GM19328 (cell line): ENCODE data around the gene SLC27A4.
"Not testable (repeated sequence)": the region's sequence is repeated elsewhere in the genome, so short reads cannot be mapped to it uniquely, and the experiment has no call there.

Experiments used
- ATAC-seq: cut with Tn5 transposase; IDR thresholded peaks from one replicate; pipeline ENCODE4 v1.9.1; 2021; ENCODE audit warnings: mild to moderate bottlenecking, moderate library complexity; ENCODE audit not compliant: unreplicated experiment

Gene SLC27A4

DNA sequence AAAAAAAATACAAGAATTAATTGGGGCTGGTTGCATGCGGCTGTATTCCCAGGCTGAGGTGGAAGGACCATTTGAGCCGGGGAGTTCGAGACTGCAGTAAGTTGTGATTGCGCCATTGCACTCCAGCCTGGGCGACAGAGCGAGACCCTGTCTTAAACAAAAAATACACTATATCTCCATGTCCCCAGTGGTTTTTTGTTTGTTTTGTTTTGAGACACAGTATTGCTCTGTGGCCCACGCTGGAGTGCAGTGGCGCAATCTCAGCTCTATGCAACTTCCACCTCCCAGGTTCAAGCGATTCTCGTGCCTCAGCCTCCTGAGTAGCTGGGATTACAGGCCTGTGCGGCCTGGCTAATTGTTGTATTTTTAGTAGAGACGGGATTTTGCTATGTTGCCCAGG, 16.5 kb upstream of the SLC27A4 start:
- no peak for ATAC-seq

DNA sequence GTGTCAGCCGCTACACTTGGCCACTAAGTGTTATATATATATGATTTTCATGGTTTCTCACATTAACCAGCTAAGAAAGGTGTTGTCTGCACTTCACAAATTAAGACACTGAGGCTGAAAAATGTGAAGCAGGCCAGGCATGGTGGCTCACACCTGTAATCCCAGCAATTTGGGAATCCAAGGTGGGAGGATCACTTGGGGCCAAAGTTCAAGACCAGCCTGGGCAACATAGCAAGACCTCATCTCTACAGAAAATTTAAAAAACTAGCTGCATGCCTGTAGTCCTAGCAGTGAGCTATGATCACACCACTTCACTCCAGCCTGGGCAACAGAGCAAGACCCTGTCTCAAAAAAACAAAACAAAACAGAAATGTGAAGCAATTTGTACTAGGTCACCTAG, 15.9 kb upstream of the SLC27A4 start:
- ATAC-seq = no peak

DNA sequence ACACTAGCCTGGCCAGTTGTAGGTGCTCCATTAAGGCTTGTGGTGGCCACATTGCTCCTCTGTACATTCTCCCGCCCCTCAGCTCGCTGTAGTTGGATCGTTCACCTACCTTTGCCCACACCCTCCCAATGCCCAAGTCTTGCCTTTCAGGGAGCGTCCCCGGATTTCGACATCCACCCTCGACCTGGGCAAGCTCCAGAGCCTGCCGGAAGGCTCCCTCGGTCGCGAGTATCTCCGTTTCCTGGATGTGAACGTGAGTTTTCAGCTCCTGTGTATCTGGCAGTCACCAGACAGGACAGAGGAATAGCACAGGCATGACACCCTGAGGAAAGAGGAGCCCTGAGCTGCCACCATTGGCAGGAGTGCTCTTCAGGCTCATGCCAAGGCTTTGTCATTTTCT, 14.7 kb upstream of the SLC27A4 start:
- ATAC-seq = no peak

DNA sequence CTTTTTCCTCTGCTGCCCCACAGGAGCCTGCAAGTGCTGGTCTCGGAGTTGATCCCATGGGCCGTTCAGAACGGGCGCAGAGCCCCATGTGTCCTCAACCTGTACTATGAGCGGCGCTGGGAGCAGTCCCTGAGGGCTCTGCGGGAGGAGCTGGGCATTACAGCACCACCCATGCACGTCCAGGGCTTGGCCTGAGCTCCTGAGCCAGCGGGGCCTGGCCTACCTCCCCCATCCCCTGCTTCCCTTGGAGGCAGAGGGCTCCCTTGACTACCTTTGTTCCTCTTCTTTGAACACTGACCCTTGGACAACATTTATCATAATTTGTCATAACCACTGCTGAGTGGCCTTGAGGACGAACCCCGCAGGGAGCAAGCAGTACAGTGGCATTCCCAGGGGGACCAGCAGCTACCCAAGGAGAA, 6.9 kb upstream of the SLC27A4 start:
- no peak for ATAC-seq

DNA sequence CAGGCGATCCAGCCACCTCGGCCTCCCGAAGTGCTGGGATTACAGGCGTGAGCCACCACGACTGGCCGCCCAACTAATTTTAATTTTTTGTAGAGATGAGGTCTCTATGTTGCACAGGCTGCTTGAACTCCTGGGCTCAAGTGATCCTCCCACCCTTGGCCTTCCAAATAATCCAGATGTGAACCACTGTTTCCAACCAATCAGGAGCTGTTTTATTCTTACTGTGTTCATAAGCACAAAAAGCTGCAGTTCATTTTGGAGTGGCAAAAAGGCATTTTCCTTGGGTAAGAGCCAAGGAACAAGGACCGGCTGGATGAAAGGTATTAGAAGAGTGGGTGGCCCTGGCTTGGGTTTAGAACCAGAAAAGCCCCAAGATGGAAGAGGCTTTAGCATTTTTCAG, 5.2 kb upstream of the SLC27A4 start:
- no peak for ATAC-seq

DNA sequence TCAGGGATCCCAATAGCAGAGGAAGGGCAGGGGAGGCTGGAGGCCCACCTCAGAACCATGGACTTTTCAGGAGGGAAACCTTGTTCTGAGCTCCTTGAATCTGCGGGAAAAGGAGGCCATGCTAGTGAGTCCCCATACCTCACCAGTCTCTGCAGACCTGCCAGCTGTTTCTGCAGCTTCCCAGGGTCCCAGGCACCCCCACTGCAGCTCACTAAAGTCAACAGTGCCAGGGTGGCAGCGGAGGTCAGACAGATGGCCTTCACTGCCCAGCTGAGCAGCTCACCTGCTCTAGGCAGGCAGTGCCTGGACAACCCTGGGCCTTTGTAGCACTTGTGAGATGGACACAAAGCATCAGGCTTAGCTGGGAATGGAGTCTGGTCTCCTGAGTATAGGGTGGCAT, 4.4 kb upstream of the SLC27A4 start:
- ATAC-seq = no peak

DNA sequence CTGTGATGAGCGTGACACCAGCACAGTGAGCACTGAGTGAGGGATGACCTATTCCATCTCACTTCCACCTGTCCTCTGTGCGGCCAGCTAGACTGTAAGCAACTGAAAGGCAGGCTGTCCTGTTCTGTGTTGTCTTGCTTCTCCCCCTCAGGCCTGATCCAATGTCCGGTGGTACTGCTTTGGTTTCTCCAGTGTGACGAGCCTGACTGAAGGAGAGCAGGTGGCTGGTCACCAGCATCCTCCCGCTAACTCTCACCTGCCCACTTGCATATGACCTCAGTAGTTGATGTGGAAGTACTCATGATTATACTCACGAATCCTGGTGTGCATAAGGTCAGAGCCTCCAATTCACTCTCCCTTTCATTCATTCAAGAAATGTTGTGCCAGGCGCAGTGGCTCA, 2.4 kb upstream of the SLC27A4 start:
- ATAC-seq = no peak

DNA sequence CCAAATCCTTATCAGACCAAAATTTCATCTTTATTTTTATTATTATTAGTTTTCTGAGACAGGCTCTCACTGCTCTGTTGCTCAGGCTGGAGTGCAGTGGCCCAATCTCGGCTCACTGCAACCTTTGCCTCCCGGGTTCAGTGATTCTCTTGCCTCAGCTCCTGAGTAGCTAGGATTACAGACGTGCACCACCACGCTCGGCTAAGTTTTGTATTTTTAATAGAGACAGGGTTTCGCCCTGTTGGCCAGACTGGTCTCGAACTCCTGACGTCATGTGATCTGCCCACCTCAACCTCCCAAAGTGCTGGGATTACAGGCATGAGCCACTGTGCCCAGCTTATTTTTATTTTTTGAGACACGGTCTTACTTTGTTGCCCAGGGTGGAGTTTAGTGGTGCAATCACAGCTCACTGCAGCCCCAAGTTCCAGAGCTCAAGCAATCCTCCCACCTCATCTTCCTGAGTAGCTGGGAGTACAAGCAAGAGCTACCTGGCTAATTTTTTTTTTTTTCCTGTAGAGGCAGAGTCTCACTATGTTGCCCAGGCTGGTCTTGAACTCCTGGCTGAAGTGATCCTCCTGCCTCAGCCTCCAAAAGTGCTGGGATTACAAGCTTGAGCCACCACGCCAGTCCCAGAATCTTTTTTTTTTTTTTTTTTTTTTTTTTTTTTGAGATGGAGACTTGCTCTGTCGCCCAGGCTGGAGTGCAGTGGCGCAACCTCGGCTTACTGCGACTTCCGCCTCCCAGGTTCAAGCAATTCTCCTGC, 1.3 kb upstream of the SLC27A4 start:
- ATAC-seq = not testable (repeated sequence)

DNA sequence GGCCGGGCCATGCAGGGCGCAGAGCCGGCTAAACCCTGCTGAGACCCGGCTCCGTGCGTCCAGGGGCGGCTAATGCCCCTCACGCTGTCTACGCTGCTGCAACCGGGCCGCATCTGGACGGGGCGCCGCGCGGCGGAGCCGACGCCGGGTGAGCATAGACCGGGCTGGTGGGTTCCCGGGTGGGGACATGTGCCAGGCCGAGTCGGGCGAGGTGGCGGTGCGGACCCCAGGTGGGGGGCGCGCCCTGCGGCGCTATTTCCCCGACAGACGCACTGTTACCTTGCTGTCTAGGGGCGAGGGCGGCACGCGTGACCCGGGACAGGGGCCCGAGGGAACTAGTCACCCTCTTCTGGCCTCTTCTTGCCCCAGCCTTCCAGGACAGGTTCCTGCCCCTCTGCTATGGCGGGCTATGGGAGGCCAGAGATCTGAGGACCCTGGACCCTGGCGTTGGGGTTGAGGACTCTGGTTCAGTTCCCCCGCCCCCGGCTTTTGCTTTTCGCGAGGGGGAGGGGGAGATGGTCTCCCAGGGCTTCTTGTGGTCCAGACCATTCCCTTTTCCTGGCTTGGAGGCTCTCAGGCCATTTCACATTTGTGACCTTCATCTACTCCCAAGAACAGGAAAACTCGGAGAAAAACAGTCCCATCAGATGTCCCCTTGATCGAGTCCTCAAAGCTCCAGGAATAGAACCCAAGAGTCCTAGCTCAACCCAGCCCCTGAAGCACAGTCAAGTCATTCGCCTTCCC, 536 bp downstream of the SLC27A4 start:
- peak; percentile 25 for ATAC-seq

DNA sequence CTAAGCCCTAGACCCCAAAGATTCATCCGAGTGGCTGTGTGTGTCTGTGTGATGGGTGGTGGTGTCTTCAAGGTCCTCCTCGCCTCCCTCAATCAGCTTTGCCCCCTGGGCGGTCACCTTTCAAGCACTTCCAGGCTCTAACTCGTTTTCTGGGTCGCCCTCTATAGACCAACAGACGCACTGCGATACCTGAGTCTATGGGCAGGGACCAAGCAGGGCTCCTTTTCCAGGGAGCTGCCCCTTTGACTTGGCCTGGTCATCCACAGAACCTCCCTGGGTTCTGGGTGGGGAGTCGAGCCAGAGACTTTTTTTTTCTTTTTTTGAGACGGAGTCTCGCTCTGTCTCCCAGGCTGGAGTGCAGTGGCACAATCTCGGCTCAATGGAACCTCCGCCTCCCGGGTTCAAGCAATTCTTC, 1.1 kb downstream of the SLC27A4 start:
- no peak for ATAC-seq

DNA sequence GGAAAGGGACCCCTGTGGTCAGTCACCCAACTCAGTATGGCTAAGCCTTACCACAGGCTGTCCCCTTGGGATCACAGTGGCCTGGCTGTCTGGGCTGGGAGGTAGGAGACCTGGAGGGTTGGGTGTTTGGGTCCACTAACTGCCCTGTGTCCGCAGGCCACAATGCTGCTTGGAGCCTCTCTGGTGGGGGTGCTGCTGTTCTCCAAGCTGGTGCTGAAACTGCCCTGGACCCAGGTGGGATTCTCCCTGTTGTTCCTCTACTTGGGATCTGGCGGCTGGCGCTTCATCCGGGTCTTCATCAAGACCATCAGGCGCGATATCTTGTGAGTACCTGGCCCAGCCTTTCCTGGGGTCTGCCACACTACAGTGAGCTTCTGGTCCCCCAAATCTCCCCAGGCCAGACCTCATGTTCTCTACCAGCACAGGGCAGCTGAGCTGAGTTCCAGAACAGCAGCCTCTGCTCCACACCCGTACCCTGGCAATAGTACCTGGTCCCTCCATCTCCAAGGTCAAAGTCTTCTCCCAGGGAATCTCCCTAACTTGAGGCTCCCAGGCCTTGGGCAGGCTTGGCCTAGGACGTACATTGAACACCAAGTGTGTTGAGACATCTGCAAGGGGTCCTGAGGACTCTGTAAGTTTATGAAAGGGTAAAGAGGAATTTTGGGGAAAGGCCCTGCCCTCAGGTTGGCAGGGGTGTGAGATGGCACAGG, 2.8 kb downstream of the SLC27A4 start:
- no peak for ATAC-seq

DNA sequence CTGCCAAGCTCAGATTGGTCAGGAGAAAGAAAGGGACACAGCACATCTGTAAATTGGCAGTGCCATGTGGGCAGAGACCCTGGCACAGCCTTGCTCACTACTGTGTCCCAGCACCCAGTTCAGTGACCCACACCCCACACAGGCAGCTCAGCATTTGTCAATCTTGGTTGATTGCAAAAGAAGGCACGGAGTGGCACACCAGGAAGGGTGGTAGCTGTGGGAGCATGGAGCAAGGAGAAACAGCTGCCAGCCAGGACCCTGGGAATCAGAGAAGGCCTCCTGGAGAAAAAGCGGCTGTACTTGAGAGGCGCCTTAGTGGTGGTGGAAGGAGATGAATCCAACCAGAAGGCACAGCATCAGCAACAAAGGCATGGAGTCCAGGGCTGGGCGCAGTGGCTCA, 3.5 kb downstream of the SLC27A4 start:
- ATAC-seq = no peak

DNA sequence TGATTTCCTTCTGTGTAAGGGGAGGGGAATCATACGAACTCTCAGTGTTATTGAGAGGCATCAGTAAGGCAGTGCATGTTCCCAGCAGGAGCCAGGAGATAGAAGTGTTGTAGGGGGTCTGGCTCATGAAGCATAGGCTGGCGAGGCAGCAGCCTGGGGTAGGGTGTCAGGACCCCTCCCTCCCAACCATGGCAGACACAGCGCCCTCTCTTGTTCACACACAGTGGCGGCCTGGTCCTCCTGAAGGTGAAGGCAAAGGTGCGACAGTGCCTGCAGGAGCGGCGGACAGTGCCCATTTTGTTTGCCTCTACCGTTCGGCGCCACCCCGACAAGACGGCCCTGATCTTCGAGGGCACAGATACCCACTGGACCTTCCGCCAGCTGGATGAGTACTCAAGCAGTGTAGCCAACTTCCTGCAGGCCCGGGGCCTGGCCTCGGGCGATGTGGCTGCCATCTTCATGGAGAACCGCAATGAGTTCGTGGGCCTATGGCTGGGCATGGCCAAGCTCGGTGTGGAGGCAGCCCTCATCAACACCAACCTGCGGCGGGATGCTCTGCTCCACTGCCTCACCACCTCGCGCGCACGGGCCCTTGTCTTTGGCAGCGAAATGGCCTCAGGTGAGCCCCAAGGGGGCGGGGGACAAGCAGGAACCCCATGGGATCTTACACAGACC, 4.7 kb downstream of the SLC27A4 start:
- no peak for ATAC-seq

DNA sequence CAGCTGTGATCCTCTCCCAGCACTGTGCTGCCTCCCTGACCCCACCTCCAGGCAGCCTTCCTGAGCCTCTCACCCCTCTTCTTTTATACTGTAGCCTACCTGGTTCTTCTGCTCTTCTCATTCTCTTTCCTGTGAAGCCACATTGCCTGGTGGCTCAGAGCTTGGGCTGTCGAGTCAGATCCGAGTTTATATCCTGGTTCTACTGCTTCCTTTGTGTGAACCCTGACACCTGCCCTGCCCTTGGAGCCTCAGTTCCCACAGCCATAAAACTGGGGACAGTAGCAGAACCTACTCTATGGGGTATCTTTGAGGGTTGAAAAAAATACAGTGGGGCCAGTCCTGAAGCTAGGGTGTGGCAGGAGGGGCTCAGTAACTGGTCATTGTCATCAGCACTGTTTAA, 8.8 kb downstream of the SLC27A4 start:
- ATAC-seq = no peak

DNA sequence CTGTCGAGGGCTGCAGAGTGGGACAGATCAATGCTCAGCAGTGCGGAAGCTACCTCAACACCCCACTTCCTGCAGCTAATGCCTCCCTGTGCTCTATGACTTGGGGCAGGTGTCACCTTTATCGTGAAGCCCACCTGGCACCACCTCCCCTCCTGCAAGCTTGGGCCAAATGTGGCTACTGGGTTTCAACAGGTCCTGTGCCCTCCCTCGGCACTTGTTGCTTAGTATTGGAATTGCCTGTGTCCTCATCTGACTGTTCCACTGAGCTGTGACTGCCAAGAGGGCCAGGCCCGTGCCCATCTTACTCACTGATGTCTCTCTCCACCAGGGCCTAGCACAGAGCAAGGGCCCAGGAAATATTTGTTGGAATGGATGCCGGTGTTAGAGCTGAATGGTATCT, 9.4 kb downstream of the SLC27A4 start:
- no peak for ATAC-seq

DNA sequence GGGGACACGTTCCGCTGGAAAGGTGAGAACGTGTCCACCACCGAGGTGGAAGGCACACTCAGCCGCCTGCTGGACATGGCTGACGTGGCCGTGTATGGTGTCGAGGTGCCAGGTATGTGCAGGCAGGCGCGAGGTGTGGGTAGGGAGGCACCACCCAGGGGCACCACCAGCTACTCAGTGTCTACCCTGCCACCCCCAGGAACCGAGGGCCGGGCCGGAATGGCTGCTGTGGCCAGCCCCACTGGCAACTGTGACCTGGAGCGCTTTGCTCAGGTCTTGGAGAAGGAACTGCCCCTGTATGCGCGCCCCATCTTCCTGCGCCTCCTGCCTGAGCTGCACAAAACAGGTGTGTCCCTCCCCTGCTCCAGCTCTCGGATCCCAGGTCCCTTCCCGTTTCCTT, 15.1 kb downstream of the SLC27A4 start:
- no peak for ATAC-seq

DNA sequence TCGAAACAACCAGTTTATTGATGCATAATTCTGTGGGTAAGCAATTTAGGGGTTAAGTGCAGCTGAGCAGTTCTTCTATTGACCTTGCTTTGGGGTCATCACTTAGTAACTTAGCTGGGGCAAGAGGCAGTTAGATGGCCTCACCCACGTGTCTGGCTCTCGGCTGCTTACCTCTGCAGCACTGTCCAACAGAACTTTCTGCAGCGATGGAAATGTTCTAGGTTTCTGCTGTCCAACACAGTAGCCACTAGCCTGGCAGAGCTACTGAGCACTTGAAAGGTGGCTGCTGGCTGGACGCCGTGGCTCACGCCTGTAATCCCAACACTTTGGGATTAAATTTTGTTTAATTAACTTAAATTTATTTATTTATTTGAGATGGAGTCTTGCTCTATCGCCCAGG, 17.8 kb downstream of the SLC27A4 start:
- no peak for ATAC-seq

DNA sequence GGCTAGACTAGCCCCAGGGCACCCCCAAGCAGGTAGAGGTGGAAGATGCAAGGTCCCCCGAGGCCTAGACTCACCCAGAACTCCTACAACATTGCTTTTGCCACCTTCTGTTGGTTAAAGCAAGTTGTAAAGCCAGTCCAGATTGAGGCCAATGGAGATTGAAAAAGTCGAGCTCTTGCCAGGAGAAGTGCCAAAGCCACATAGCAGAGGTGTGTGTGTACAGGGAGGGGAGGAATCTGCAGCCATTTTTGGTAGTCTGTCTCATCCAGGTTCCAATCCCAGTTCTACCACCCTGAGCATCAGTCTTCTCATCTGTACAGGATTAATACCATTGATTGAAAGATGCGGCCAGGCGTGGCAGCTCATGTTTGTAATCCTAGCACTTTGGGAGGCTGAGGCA, 18.5 kb downstream of the SLC27A4 start:
- ATAC-seq = no peak

DNA sequence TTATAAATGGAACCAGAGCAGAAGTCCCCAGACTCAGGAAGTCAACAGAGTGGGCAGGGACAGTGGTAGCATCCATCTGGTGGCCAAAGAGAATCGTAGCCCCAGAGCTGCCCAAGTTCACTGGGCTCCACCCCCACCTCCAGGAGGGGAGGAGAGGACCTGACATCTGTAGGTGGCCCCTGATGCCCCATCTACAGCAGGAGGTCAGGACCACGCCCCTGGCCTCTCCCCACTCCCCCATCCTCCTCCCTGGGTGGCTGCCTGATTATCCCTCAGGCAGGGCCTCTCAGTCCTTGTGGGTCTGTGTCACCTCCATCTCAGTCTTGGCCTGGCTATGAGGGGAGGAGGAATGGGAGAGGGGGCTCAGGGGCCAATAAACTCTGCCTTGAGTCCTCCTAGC, 20.5 kb downstream of the SLC27A4 start:
- ATAC-seq = no peak

DNA sequence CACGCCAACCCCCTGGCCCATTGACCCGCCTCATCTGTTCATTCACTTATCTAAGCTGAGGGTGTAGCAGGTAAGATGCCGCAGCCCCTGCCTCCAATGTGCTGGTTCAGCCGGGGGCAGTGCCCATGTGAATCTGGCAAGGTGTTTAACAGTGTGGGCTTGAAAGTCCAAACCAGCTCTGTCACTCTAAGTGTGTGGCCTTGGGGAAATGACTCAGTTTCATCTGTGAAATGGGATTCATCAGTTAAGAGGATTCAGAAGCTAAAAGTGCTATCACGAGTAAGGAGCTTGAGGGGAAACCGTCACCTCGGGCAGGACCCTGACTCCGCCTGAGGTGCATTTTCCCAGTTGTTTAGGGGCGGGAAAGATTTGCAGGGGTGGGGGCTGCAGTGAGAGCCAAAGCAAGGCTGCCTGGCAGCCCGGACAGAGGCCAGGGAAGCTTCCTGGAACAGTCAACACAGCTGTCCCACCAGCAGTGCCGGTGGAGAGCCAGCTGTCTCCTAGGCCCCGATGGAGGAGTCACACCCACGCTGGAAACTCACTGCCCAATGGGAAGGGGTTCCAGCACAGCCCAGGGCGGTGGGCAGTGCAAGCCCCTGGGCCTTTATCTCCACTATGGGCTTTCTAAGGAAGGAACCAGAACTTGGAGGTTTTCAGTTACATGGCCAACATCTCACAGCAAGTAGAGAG, 21.1 kb downstream of the SLC27A4 start:
- ATAC-seq = no peak
